Occipital lobe (tissue), 2 donors: ENCODE results near the gene MANF. TPM values are rescaled to one million over a fixed set of nuclear protein-coding genes. Genes with fewer than 3 reads are reported as not detected.
"Not testable (repeated sequence)": the region's sequence is repeated elsewhere in the genome, so short reads cannot be mapped to it uniquely, and the experiment has no call there.

ENCODE experiments used
- DNase-seq: peaks from one replicate; lab custom pipeline; 2025; lab: John Stamatoyannopoulos, UW
- total RNA-seq: library from RNA; depleted of rRNA; stranded (reverse); fragments of >200 nt; gene quantifications from one replicate; pipeline ENCODE4 v1.2.3, GENCODE V29; 2014

Gene MANF
- total RNA-seq, 1 donor from 2014 or later = 22.3 TPM

GRCh38 chr3:51373658-51374421 is 11.3 kb upstream of the MANF start:
- no peak for DNase-seq

GRCh38 chr3:51374456-51374855 is 10.6 kb upstream of the MANF start:
- no peak for DNase-seq

GRCh38 chr3:51375136-51375535 is 10.0 kb upstream of the MANF start:
- no peak for DNase-seq

- no peak for DNase-seq
Observed at GRCh38 chr3:51375571-51375970, 9.5 kb upstream of the MANF start.

GRCh38 chr3:51378065-51378464 is 7.0 kb upstream of the MANF start:
- no peak for DNase-seq

GRCh38 chr3:51378726-51379125 is 6.4 kb upstream of the MANF start:
- DNase-seq = no peak

GRCh38 chr3:51379301-51379700 is 5.8 kb upstream of the MANF start:
- DNase-seq = no peak

- no peak for DNase-seq
Observed at GRCh38 chr3:51379746-51380455, 5.2 kb upstream of the MANF start.

GRCh38 chr3:51380601-51381332 is 4.3 kb upstream of the MANF start:
- DNase-seq = no peak

- DNase-seq = no peak
Observed at GRCh38 chr3:51381333-51381705, 3.8 kb upstream of the MANF start.

GRCh38 chr3:51382076-51382745 is 2.9 kb upstream of the MANF start:
- DNase-seq = no peak

GRCh38 chr3:51382947-51383578 is 2.0 kb upstream of the MANF start:
- DNase-seq = no peak

- no peak for DNase-seq
Observed at GRCh38 chr3:51384055-51384725, 901 bp upstream of the MANF start.

GRCh38 chr3:51385621-51386091 is 565 bp downstream of the MANF start:
- DNase-seq = no peak

- no peak for DNase-seq
Observed at GRCh38 chr3:51386159-51386851, 1.2 kb downstream of the MANF start.

- DNase-seq = no peak
Observed at GRCh38 chr3:51386852-51387229, 1.8 kb downstream of the MANF start.

- not testable (repeated sequence) for DNase-seq
Observed at GRCh38 chr3:51387281-51387680, 2.2 kb downstream of the MANF start.

GRCh38 chr3:51388286-51389029 is 3.4 kb downstream of the MANF start:
- no peak for DNase-seq

- DNase-seq = no peak
Observed at GRCh38 chr3:51389423-51390183, 4.5 kb downstream of the MANF start.
